GM19324 (cell line): ENCODE results near the gene BPIFB3.
"Not testable (repeated sequence)": the region's sequence is repeated elsewhere in the genome, so short reads cannot be mapped to it uniquely, and the experiment has no call there.

Source experiments
- ATAC-seq: cut with Tn5 transposase; IDR thresholded peaks from one replicate; pipeline ENCODE4 v1.9.1; 2021; ENCODE audit warnings: mild to moderate bottlenecking, moderate library complexity; ENCODE audit not compliant: unreplicated experiment, low FRiP score

Gene BPIFB3

DNA sequence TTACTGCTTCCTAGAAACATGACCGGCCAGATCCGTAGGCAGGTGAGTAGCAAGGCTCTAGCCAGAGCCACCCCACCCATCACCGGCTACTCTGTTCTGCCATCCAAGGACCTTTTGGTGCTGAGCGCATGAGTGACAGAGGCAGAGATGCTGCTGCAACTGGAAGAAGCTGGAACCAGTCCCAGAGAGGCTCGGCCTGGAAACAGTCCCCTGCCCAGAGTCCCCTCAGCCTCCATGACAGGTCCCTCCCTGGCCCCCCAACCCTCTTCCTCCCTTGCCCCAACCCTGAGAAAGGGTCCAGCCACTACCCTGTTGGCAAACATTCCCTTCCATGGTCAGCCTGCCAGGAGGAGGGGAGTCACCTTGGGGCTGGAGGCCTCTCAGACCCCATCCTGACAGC is 57.6 kb downstream of the BPIFB3 start:
- no peak for ATAC-seq

GRCh38 chr20:33112547-33113386 is 59.1 kb downstream of the BPIFB3 start:
- ATAC-seq: no peak

DNA sequence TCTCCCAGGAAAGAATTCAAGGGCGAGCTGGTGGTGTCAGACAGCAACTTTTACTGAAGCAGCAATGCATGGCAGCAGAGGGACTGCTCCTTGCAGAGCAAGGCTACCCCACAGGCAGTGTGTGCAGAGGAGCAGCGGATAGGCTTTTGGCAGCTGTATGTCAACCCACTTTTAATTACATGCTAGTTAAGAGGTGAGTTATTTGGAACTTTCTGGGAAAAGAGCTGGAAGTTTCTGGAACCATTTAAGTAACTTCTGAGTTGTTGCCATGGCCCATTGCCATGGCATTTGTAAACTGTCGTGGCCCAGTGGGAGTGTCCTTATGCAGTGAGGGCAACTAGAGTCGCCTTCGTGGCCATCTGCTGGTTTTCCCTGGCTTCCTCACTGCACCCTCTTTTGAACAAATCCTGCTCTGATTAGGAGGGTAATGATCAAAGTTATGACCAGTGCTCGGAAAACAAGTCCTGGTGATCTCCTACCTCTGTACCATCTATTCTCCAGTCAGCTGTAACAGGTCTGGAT is 59.7 kb downstream of the BPIFB3 start:
- no peak for ATAC-seq

GRCh38 chr20:33115501-33115900 is 61.8 kb downstream of the BPIFB3 start:
- not testable (repeated sequence) for ATAC-seq

GRCh38 chr20:33119725-33120720 is 66.3 kb downstream of the BPIFB3 start:
- ATAC-seq: no peak

DNA sequence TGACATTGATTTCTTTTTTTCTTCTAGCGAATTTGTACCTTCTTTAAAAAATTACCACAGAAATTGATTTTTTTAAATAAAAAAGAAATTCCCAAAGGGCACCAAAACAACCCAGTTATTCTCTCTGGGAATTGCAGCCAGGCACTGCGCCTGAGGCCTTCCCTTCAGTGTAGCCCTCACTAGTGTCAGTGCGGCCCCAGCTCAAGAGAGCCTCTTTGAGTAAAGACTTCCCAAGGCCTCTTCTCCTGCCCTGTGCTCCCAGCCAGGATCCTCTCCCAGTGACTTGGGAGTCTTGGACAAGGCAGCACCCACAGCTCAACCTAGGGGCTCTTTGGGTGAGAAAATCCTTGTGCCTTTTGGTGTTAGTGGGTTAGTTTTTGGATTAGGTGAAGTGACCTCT is 67.2 kb downstream of the BPIFB3 start:
- no peak for ATAC-seq

GRCh38 chr20:33122297-33122696 is 68.6 kb downstream of the BPIFB3 start:
- not testable (repeated sequence) for ATAC-seq
